Stimulated activated naive CD8-positive, alpha-beta T cell treated with anti-CD3 and anti-CD28 coated beads, Interleukin-15, Interleukin-2, amounts not matched to agents 100 U/mL and 50 U/mL, for 24 hours (primary cell): ENCODE data around the gene CDCA8.
A peak's percentile ranks its signal among the peaks of the same experiment; 100 is the strongest.
"Not testable (repeated sequence)": the region's sequence is repeated elsewhere in the genome, so short reads cannot be mapped to it uniquely, and the experiment has no call there.

ENCODE experiments used
- ATAC-seq: fragments of 150-1000 bp; cut with Tn5 transposase; one replicate; pipeline ENCODE4 v1.10.0; 2021
- DNase-seq: peaks from one replicate; pipeline ENCODE4 v3.0.0; 2021

The CDCA8 gene

DNA sequence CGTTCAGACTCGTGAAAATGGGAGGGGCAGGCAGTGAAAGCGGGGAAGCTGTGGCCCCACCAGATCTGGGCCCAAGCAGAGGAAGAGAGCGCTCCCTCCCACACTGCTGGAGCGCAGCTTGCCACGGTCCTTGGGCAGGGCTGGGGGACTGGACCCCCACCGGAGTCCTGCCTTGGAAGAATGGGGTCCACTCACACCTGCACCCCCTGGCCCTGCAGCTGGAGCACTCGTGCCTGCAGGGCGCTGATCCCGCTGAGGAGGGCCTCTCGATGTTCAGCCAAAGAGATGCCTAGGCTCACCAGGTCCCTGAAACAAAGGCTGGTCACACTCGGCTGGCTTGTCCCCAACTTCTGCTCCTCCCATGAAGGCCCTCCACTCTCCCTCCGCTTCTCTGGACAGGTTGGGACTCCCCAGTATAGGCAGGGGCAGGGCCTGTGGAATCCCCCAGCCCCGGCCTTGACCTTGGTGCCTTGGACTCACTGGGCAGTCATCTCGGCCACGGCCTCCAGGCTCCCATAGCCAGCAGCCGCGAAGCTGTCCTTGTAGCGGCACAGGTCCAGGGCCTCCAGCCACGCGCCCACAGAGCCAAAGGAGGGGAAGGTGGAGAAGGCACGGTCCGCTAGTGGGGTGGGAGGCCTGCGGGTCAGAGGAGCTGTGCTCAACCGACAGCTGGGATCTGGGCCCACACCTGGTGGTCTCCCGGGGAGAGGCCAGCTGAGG lies 26.0 kb downstream of the CDCA8 start:
- DNase-seq (no peak), ATAC-seq (no peak)

DNA sequence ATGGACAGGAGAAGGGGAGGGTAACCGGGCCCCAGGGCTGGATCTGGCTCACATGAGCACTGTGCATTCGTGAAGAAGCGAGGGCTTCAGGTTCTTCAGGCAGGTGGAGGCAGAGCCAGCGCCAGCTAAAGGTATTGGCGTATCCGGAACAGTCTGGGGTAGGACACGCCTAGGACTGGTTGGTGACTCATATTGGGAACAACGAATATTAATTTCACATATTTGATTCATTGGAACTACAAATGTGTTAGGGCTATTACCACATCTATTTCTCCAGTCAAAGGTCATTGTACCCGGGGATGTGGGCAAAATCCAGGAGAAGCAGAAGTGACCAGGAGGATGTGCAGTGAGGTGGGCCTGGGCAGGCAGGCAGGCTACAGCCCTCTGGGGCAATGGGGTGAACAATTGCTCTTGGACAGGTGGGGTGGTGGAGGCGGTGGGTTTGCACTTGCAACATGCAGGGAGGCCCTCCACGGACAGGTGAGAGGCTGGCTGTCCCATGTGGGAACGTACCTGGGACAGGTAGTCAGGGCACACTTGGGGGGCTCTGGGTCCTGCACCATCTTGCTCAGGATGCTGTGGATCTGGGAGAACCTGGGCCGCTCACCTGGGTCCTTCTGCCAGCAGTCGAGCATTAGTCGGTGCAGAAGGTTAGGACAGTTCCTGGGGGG lies 26.7 kb downstream of the CDCA8 start:
- DNase-seq (no peak), ATAC-seq (no peak)

DNA sequence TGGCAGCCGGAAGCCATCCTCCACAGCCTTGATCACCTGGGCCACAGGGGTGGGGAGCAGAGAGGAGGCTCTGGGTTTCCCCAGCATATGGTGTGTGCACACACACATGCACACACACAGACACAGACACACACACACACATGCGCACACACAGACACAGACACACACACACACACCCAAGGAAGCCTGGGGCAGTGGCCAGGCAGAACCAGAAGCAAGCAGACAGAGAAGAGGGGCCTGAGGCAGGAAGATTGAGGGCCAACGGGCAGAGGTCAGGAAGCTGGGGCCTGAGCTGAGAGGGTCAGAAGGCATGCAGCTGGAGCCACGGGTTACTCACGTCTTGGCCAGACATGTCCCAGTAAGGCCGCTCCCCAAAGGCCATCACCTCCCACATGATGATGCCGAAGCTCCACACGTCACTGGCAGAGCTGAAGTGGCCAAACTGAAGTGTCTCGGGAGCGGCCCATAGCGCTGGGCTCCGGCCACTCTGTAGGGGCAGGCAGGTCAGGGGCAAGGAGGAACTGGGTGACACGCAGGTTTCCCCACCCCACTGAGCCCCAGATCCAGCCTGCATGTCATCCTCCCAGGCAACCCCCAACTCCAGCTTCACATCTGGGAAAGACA lies 27.4 kb downstream of the CDCA8 start:
- ATAC-seq, result no peak
- no peak for DNase-seq

DNA sequence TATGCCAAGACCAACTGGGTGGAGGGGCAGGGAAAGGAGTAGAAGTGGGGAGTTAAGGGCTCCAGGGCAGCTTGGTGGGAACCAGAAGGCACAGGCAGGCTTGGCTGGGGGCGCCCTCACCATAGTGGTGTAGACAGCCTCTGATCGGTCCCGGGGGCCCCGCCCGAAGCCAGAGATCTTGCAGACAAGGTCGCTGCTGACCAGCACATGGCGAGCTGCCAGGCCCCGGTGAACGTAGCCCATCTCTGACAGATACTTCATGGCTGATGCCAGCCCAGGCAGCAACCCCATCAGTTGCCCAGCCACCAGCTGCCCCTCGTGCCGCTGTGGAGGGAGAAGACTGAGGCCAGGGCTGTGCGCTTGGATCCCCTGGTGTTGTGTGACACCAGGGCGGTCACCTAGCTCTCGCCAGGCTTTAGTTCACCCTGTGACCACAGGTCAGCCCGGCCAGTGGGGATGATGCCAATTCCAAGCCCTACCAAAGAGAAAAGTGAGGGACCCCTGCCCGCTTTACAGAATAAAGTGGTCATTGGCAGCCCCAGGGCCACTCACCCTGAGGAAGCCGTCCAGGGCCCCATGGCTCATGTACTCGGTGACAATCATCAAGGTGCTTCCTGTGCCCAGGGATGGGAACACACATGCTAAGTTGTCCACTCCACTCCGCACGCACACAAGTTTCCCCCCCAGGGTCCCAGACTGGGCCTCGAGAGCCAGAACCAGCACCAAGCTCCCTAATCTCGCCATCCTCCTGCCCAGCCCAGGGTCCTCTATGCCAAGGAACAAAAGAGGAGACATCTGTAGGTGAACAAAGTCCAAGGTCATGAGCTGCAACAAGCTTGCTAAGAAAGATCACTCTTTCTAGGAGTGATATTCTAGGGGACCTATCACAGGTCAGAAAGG lies 28.2 kb downstream of the CDCA8 start:
- ATAC-seq (no peak), DNase-seq (no peak)

DNA sequence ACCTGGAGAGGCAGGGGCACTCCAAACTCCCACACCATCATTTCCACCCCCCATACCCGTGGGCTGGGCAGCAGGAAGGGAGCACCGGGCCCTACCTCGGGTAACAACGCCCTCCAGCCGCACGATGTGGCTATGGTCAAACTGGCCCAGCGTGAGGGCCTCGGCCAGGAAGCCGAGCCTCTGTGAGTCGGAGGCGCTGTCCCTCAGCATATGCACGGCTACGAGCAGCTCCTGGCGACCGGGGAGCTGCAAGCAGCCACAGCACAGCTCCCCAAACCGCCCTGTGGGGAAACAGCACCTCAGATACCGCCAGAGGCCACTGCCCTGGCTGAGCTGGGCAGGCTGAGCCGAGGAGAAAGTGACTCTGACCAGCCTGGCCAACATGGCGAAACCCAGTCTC lies 29.2 kb downstream of the CDCA8 start:
- ATAC-seq, result no peak
- DNase-seq, result no peak

DNA sequence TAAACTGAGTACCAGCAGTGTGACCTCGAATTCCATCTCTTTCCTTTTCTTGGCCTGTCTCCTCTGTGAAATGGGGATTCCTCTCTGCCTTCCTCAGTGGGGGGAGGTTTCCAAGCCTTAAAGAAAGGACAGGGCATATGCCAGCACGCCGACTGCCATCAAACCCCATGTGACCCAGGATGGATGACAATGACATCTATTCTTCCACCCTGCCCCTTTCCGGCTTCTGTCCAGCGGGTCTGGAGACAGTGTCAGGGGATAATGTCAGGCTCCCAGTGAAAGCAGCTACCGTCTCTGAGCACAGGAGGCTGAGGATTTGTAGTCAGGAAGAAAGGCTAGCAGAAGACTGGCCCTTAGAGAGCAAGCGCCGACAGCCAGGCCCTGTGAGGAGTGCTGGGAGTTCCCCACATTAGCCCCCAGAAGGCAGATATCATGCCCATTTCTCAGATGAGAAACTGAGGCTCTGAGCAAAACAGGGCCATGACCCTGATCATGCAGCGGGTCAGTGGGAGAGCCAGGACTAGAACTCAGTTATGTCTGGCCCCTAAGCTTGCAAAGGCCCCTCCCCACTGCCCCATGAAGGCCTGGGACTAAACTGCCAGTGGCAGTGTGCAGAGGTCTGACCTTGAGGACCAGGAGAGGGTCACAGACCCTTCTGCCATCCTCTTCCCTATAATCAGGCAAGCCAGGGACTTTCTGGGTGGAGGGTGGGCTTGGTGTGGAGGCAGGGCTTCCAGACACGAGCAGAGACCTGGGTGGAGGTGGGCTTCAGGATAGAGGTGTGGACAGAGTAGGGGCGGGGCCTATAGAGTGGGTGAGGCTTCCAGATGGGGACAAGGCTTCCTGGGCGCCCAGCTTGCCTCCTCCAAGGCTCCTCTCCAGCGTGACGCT lies 30.1 kb downstream of the CDCA8 start:
- DNase-seq, result no peak
- no peak for ATAC-seq

DNA sequence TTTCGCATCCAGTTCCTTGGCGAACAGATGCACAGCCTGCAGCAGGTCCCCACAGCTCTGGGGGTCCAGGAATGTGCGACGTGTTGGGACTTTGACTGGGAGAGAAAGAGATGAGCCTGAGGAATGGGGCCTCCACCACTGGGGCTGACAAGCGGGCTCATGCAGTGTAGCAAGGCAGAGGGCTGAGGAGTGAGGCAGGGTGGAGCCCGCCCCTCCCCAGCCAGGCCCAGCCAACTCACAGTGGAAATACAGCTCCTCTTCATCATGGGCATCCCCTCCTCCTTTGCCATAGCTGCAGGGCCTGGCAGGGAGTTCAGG lies 30.7 kb downstream of the CDCA8 start:
- no peak for DNase-seq
- ATAC-seq, result no peak

DNA sequence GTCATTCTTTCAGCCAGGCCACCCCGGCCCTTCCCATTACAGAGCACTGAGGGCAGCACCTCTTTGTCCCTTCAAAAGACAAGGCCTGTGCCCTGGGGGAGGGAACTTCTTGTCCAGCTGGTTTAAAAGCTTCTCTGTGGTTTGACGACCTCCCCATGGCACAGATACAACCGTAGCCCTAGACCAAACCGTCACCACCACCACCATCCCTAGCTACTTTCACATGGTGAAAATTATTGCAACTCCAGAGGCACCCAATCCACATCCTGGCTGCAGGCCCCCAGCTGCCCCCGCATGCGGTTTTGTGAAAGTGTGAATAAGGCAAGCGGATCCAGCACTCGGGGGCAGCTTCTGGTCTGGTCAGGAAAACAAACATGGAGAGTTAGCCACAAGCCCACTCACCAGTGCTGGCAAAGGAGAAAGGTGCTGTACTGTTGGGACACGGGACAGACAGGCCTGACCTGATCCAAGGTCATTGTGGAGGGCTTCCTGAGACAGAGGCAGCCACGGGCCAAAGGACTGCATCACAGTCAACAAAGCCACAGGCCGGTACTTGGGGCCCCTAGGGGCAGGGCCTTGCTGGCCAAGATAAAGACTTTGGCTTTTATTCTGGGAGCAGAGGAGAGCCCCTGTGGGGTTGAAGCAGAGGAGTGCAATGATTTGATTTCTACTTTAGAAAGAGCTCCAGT lies 31.2 kb downstream of the CDCA8 start:
- DNase-seq, result no peak
- no peak for ATAC-seq

DNA sequence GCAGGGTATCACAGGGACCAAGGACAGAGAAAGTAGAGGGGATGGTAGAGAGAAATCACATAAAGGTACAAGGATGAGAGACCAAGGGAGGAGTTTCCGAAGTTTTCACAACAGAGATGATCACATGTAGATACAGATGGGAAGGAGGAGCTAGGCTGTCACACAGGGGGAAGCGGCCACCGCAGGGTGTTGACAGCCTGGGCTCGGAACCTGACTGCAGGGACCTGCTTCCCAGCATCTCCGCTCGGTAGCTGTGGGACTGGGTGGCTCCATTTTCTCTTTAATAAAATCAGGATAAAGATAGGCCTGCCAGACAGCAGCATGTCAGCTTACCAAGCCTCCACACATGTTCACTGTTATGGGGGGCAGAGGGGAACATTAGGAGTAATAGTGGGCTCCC lies 32.3 kb downstream of the CDCA8 start:
- no peak for DNase-seq
- no peak for ATAC-seq

DNA sequence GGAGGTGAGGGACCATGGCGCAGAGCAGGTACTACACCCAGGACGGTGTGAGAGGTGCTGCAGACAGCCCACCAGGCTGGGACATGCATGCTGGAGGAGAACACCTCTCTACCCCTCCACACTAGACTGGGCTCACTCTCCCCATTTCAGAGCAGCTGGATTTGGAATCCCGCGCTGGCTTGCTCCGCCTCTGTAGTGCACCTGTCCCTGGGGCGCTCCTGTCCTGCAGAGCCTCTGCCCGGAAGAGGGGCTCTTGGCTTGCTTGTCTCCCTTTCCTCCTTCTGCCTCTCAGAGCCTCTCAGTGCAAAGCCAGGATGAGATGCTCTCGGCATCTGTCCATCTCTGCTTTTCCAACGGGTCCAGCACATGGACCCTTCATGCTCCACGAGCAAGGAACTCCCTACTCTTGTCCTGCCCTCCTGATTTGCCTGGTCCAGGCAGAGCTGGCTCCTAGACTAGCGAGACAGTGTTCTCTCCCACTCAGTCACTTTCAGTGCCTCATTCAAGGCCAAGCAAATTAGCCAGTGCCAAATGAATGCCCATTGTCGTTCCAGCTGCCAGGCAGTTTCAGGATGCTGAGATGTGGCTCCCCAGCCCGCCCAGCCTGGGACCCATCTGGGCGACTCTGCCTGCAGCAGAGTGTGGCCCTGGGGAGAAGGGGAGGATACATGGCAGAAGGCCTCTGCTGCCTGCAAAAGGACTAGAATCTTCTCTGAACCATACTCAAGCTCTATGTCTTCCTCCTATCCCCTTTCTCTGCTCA lies 33.7 kb downstream of the CDCA8 start:
- DNase-seq (no peak), ATAC-seq (no peak)

DNA sequence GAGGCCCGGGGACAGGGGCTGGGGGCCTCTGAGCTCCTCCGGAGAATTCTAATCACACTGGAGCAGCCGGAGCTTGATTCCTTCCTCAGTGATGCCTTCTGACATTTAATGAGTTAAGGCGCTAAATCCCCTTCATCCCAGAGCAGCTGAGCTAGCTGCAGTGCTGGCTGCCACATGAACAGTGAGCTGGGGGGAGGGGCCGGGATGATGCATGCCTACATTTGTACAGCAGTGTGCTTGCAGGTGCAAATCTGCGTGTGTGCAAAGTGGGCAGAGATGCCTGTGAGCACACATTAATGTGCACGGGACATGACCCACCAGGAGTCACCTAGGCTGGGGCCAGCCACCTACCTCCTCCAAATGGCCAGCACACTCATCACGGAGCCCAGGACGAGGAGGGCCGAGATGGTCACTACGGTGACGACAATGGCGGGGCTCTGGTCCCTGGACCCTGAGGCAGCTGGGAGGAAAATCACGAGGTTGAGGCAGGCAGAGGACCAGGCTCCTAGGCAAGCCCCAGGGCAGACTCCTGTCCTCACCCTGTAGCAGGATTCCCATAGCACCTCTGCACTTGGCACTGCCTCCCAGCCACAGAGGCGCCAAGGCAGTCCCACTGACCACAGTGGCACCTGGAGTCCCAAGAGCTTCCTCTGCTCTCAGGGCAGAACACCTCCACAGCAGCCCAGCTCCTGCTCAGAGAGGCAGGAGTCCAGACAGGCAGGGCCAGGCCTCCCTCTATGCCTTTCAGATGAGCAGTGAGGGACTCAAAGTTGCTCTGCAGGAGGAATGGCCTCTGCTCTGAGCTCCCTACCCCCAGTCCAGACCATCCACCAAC lies 34.7 kb downstream of the CDCA8 start:
- ATAC-seq, result no peak
- DNase-seq, result no peak

DNA sequence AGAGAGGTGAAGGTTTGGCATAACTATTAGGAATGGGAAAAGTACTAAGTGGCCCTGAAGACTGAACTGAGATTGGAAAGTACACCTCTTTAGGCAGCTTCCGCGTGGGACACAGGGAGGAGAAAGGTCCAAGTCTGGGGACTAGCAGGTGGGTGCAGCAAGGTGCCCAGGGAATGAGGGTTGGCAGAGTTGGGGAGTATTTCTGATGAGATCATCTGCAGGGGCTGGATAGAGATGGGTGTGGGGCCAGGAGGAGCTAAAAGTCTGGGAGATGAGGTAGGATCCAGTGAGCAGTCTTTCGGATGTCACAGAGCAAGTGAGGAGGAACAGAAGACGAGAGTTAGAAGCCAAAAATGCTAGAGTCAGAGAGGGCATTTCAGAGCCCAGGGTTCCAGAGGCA lies 36.1 kb downstream of the CDCA8 start:
- ATAC-seq, result no peak
- no peak for DNase-seq

DNA sequence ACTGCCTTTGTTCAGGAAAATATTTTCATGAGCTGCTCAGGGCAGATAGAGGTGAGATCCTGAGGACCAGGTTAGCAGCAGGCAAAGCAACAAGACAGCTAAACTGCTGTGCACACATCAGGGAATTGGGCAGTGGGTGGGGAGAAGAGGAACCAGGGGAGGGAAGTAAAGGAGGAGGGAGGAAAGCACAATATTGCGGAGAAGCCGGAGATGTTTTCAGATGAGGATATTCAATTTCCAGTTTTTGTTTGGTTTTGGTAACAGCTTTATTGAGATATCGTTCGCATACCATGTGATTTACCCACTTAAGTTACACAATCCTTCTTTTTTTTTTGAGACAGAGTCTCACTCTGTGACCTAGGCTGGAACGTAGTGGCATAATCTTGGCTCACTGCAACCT lies 38.1 kb downstream of the CDCA8 start:
- DNase-seq (no peak), ATAC-seq (no peak)

DNA sequence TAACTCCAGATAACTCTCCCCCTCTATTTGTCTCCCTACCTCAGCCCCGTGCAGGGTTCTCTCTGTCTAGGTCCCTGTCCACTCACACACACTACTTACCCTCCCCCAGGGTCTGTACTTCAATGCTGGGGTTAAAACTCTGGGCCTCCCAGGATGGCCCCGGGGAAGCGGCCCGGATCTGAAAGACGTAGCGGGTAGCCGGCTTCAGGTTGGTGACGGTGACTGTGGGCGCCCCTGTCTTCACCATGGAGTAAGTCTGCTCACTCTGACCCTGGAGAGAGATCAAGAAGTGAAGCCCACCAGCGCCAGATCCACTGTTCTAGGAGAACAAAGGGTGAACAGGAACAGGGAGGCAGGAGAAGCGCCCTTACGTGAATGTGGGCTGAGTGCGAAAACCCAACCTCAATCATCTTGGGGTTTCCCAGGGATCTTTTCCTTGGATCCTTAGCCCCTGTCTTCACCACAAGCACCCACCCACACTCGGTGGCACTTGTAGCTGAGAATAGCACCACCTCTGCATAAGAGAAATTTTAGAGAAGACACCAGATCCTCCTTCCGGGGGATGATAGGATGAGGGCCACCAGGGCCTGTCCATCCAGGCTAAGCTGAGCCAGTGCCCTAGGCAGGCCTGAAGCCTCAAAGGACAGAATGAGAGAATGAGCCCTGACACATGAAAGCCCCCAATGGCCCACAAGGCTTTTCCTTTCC lies 39.1 kb downstream of the CDCA8 start:
- DNase-seq (no peak), ATAC-seq (no peak)

DNA sequence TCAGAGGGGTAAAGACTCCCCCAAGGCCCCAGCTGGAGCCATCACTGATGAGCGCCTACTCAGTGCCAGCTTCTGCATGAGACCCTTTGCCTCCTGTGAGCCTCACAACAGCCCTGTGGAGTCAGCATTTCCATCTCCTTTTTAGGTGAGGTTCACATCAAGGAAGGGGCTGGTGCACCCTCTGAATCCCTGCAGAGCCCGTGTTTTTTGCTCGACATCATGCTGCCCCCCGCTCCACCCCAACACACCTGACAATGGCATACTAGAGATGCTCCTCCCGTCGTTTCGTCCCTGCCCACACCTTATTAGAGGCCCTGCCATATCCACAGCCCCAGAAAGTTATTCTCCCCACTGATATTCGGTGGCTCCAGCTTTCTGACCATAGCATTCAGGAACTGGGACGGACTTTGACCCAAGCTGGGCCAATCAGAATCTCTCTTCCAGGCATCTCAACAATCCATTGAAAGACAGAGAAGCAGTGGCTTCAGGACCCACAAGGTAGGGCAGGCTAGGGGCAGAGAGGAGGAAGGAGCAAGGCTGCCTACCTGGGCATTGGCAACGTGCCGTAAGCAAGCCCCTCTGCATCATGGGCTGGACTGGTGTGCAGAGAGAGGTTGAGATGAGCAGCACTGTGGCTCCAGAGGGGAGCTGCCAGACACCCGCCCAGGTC lies 39.9 kb downstream of the CDCA8 start:
- ATAC-seq (no peak), DNase-seq (no peak)

DNA sequence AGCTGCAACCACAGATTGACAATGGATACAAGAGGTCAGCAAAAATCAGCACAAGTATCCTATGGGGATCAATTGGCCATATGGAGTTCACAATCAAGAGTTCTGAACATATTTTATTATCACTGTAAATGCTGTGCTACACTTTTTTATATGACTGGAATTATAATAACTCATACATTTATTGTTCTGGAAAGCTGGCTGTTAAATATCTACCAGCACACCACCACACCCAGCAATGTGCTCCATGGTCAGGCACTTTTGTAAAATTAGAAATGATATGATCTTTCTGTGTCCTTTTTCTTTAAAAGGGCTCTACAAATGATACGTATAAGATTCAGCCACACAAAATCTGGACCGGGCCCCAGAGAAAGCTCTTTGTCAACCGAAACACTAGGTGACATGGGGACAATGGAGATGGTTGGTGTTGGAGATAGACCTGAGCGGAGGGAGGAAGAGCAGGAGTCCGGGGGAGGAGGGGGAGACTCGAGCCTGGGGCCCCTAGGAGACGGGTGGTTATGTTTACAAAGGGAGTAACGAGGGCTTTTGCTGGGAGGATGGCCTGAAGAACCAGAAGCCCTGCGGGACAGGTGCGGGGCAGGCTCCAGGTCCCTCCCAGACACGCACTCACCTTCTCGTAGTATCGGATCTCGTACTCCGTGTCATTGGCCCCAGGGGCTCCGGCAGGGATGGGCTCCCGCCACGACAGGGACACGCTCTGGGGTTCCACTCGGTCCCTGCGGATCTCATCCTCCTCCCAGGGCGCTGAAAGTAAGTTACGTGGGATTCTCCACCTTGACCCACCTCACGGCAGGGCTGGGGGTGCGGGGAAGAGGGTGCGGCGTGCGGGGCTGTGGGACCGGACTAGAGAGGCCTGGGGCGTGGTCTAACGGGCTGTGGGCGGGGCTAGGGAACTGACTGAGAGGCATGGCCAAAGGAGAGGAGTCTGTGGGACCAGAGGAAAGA lies 42.6 kb downstream of the CDCA8 start:
- DNase-seq (peak; percentile 34), ATAC-seq (no peak)

DNA sequence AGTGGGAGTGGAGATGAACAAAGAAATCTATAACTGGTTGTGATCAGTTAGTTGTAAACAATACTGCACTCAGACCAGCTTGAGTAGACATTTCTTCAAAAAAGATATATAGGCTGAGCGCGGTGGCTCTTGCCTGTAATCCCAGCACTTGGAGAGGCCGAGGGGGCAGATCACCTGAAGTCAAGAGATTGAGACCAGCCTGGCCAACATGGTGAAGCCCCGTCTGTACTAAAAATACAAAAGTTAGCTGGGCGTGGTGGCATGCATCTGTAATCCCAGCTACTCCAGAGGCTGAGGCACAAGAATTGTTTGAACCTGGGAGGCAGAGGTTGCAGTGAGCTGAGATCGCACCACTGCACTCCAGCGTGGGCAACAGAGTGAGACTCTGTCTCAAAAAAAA lies 45.7 kb downstream of the CDCA8 start:
- ATAC-seq, result not testable (repeated sequence)

More for the DNA sequence above, 45.7 kb downstream of the CDCA8 start:
- DNase-seq, result not testable (repeated sequence)
